ENCODE results near the gene ASTN2. TPM values are rescaled to one million over a fixed set of nuclear protein-coding genes. Genes with fewer than 3 reads are reported as not detected.

ASTN2 gene
- total and polyA plus RNA-seq, 2 donors (not counting 3 experiments of a cell fraction or from before 2014, with no cell fraction given), result 1.0 to 1.9 TPM

- Histone ChIP-seq H3K9ac (replicated peaks; ENCODE audit: extremely low read depth, insufficient read depth, low read length) (no peak overlapping the region), H2AFZ (ENCODE audit: low read depth, low read length) (no peak overlapping the region), H3K79me2 (ENCODE audit: control insufficient read depth, insufficient read depth, low read length) (no peaks in the 10 kb centered on the region), H3K9me3 (replicated peaks; ENCODE audit: control insufficient read depth, insufficient read depth, low read length) (peaks cover 8% of the 10 kb centered on the region), H3K36me3 (ENCODE audit: control insufficient read depth in 2 of 2, extremely low read depth in 1 of 2, insufficient read depth in 2 of 2, low read length in 2 of 2) (no peaks in the 10 kb centered on the region), H3K4me1 (ENCODE audit: control insufficient read depth, extremely low read depth, insufficient read depth, low read length) (no peaks in the 10 kb centered on the region), H4K20me1 (replicated peaks; ENCODE audit: control insufficient read depth, extremely low read depth, insufficient read depth, low read length) (no peaks in the 10 kb centered on the region), H3K4me3 (replicated peaks in 1 of 3; ENCODE audit: insufficient read depth in 1 of 3, low read depth in 1 of 3, low read length in 3 of 3) (no peak overlapping the region), H3K27me3 (ENCODE audit: control insufficient read depth in 2 of 2, insufficient read depth in 2 of 2, low read length in 2 of 2) (no peaks in the 10 kb centered on the region), H3K4me2 (ENCODE audit: insufficient read depth, low read length) (no peak overlapping the region), H3K27ac (ENCODE audit: insufficient read depth, low read depth, low read length) (no peak overlapping the region), H3K9me1 (replicated peaks; ENCODE audit: control insufficient read depth, extremely low read depth, insufficient read depth, low read length) (no peaks in the 10 kb centered on the region)
- no TSS peak for BruUV-seq (replicated peaks)
- DNase-seq (ENCODE audit: low read depth, low spot score) (no peak), FAIRE-seq (no peak)
- ChIA-PET POLR2A (no interaction called here), CTCF (no interaction called here)
- intact Hi-C loops (cut with micrococcal nuclease) (no loop called here), dilution Hi-C loops (cut with MboI; ENCODE audit: extremely low pct_ligation_motif_present, low sequenced_read_pairs) (no loop called here)
- TF ChIP-seq, protein P1, sequence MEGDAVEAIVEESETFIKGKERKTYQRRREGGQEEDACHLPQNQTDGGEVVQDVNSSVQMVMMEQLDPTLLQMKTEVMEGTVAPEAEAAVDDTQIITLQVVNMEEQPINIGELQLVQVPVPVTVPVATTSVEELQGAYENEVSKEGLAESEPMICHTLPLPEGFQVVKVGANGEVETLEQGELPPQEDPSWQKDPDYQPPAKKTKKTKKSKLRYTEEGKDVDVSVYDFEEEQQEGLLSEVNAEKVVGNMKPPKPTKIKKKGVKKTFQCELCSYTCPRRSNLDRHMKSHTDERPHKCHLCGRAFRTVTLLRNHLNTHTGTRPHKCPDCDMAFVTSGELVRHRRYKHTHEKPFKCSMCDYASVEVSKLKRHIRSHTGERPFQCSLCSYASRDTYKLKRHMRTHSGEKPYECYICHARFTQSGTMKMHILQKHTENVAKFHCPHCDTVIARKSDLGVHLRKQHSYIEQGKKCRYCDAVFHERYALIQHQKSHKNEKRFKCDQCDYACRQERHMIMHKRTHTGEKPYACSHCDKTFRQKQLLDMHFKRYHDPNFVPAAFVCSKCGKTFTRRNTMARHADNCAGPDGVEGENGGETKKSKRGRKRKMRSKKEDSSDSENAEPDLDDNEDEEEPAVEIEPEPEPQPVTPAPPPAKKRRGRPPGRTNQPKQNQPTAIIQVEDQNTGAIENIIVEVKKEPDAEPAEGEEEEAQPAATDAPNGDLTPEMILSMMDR (IDR thresholded peaks at IDR 0.05; ENCODE audit: extremely low read depth in 1 of 2, insufficient read depth in 1 of 2, low read depth in 1 of 2, low read length in 2 of 2), result no peak
- TF ChIP-seq JUN (IDR thresholded peaks at IDR 0.05; ENCODE audit: borderline replicate concordance, insufficient read depth, insufficient read length, low read depth) (no peak), EZH2 (IDR thresholded peaks at IDR 0.05; ENCODE audit: borderline replicate concordance, low read depth, low read length, severe bottlenecking) (no peak), POLR2A (IDR thresholded peaks at IDR 0.05; ENCODE audit: low read depth, low read length) (no peak)
These were observed 506.9 kb downstream of the ASTN2 start for GRCh38 chr9:116907989-116908388.

DNA sequence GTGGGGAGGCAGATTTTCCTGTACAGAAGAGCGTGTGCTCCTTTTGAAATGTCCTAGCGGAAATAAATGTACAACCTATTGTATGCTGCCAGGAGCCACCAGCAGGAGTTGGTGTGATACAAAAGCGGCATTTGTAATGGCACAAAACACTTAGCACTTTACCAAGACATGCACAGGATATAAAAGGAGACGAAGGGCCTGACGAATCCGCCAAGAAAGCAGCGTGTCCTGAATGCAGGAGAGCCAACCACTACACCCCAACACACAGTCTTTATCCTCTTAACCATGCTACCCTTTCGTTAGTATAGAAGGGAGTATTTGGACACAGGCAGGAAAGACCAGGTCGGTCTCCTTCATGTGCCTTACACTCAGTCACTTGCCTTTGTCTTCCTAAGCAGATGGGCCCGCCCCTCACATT lies 509.7 kb downstream of the ASTN2 start:
- no peak for TF ChIP-seq FOS (IDR thresholded peaks at IDR 0.05; ENCODE audit: borderline replicate concordance, insufficient read depth, low read length)
- TF ChIP-seq EZH2 (IDR thresholded peaks at IDR 0.05; ENCODE audit: borderline replicate concordance, low read depth, low read length, severe bottlenecking), result no peak
- TF ChIP-seq JUN (IDR thresholded peaks at IDR 0.05; ENCODE audit: borderline replicate concordance, insufficient read depth, insufficient read length, low read depth), result no peak
- Histone ChIP-seq H3K27ac (ENCODE audit: insufficient read depth, low read depth, low read length) (no peak overlapping the region), H4K20me1 (replicated peaks; ENCODE audit: control insufficient read depth, extremely low read depth, insufficient read depth, low read length) (no peaks in the 10 kb centered on the region), H3K9ac (replicated peaks; ENCODE audit: extremely low read depth, insufficient read depth, low read length) (no peak overlapping the region), H3K4me1 (ENCODE audit: control insufficient read depth, extremely low read depth, insufficient read depth, low read length) (no peaks in the 10 kb centered on the region), H3K36me3 (ENCODE audit: control insufficient read depth in 2 of 2, extremely low read depth in 1 of 2, insufficient read depth in 2 of 2, low read length in 2 of 2) (no peaks in the 10 kb centered on the region), H3K79me2 (ENCODE audit: control insufficient read depth, insufficient read depth, low read length) (no peaks in the 10 kb centered on the region), H3K4me3 (replicated peaks in 1 of 3; ENCODE audit: insufficient read depth in 1 of 3, low read depth in 1 of 3, low read length in 3 of 3) (no peak overlapping the region), H2AFZ (ENCODE audit: low read depth, low read length) (no peak overlapping the region), H3K4me2 (ENCODE audit: insufficient read depth, low read length) (no peak overlapping the region), H3K9me1 (replicated peaks; ENCODE audit: control insufficient read depth, extremely low read depth, insufficient read depth, low read length) (no peaks in the 10 kb centered on the region), H3K27me3 (ENCODE audit: control insufficient read depth in 2 of 2, insufficient read depth in 2 of 2, low read length in 2 of 2) (no peaks in the 10 kb centered on the region), H3K9me3 (replicated peaks; ENCODE audit: control insufficient read depth, insufficient read depth, low read length) (peaks cover 4% of the 10 kb centered on the region)
- intact Hi-C loops (cut with micrococcal nuclease), result no loop called here
- CTCF ChIA-PET, result no interaction called here
- DNase-seq (ENCODE audit: low read depth, low spot score), result no peak
- dilution Hi-C loops (cut with MboI; ENCODE audit: extremely low pct_ligation_motif_present, low sequenced_read_pairs), result no loop called here
- BruUV-seq (replicated peaks), result no TSS peak
- no peak for FAIRE-seq
- POLR2A ChIA-PET, result no interaction called here

All from endothelial cell of umbilical vein (primary cell).